Thoracic aorta (tissue), 2 donors: ENCODE results near the gene POLR2E. TPM values are rescaled to one million over a fixed set of nuclear protein-coding genes. Genes with fewer than 3 reads are reported as not detected.

ENCODE experiments used
- ATAC-seq: fragments of 150-250 bp; one replicate; pipeline ENCODE4 v1.8.0; 2017; ENCODE audit warnings: low read depth; ENCODE audit not compliant: insufficient number of reproducible peaks, low FRiP score
- DNase-seq: peaks from one replicate; pipeline ENCODE4 v3.0.0-alpha.2; 2020; ENCODE audit warnings: low spot score
- H3K27ac ChIP-seq, 2 donors: fragments of 200-600 bp; sonication (generic); 1 replicate in 1 of 2; 2 replicates in 1 of 2; pipeline ENCODE4 v1.5.1; 2016; ENCODE audit warnings: mild to moderate bottlenecking in 2 of 2, moderate library complexity in 2 of 2
- H3K27me3 ChIP-seq: fragments of 200-600 bp; sonication (generic); replicated peaks from 2 replicates; pipeline ENCODE4 v1.6.0; 2016; ENCODE audit warnings: mild to moderate bottlenecking; ENCODE audit not compliant: insufficient read depth
- H3K36me3 ChIP-seq: fragments of 200-600 bp; sonication (generic); one replicate; pipeline ENCODE4 v1.5.1; 2016
- H3K4me1 ChIP-seq, 2 donors: fragments of 200-600 bp; sonication (generic); 1 replicate in 1 of 2; 2 replicates in 1 of 2; pipeline versions ENCODE4 v1.5.1 to v1.6.0; 2016; ENCODE audit warnings: low read depth in 2 of 2, mild to moderate bottlenecking in 1 of 2; ENCODE audit not compliant: control insufficient read depth in 1 of 2
- H3K4me3 ChIP-seq: fragments of 200-600 bp; sonication (generic); 2 replicates; pipeline ENCODE4 v1.5.1; 2016; ENCODE audit warnings: mild to moderate bottlenecking
- H3K9me3 ChIP-seq: fragments of 200-600 bp; sonication (generic); 2 replicates; pipeline ENCODE4 v1.5.1; 2016
- CTCF ChIP-seq: fragments of 200-600 bp; sonication (generic); IDR thresholded peaks from one replicate; pipeline ENCODE4 v1.5.1; 2019; ENCODE audit warnings: antibody characterized with exemption
- total RNA-seq, 2 donors: library from RNA; depleted of rRNA; stranded (reverse); fragments of >200 nt; gene quantifications; one replicate each; pipeline versions ENCODE4 v1.1.0 to v1.2.3, GENCODE V29; 2016

The POLR2E gene
- total RNA-seq, 2 donors from 2014 or later = 129 to 149 TPM

DNA sequence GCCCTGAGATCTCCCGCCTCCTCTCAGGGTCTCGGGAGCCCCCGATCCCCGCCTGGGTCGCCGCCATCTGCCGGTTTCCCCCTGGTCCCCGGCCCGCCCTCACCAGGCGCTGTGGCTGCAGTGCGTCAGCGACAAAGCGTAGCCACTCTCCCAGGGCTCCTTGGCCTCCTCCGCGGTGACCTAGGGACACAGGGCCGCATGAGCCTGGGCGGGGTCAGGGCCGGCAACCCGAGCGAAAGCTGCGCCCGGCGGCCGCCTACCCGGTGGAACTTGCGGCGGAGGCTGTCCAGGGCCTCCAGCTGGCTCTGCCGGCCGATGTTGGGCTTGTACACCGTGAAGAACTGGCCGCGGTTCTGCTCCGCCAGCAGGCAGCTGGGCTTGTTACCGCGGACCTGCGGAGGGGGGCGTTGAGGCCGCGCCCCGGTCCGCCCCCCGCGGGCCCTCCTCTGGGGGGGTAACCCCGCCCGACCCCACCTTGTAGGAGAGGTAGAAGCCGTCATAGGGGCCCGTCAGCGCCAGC is 13.9 kb upstream of the POLR2E start:
- peaks cover 11 to 42% of the 10 kb centered on the region in 2 donors for H3K4me1 ChIP-seq
- H3K36me3 ChIP-seq = peaks cover 51% of the 10 kb centered on the region
- no peak overlapping the region for H3K4me3 ChIP-seq
- no peak for TF ChIP-seq CTCF
- ATAC-seq (no peak), DNase-seq (no peak)
- no peak overlapping the region for H3K27ac ChIP-seq
- H3K9me3 ChIP-seq = no peaks in the 10 kb centered on the region
- H3K27me3 ChIP-seq = no peaks in the 10 kb centered on the region

DNA sequence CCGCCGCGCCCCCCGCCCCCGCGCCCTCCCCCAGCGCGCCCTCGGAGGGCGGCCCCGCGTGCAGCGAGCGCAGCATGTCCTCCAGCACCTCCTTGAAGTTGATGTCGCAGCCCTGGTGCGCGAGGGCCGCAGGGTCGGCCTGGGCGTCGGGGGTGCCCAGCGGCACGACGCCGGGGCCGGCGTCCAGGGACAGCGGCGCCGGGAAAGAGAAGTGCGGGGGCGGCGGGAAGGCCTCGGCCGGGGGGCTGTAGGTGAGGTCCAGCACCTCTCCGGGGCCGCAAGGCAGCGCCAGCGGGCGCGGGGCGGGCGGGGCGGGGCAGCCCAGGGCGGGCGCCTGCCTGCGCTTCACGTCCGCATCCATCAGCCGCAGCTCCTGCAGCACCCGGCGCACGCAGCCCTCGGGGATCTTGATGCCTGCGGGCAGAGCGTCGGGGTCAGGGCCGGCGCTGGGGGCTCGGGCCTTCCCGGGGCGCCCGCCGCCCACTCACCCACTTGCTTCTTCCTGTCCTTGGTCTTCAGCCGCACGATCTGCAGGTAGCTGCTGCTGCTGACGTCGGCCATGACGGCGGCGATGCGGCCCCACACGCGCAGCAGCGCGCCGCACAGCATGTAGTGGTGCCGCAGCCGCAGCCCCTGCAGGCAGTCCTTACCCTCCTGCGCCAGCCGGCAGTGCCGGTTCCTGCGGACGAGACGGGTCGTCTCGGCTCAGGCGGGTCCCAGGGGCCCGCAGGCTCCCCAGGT is 13.3 kb upstream of the POLR2E start:
- no peak for DNase-seq
- H3K27me3 ChIP-seq = no peaks in the 10 kb centered on the region
- H3K9me3 ChIP-seq = no peaks in the 10 kb centered on the region
- H3K36me3 ChIP-seq = peaks cover 51% of the 10 kb centered on the region
- peaks cover 11 to 36% of the 10 kb centered on the region in 2 donors for H3K4me1 ChIP-seq
- no peak for ATAC-seq
- TF ChIP-seq CTCF = no peak
- no peak overlapping the region for H3K4me3 ChIP-seq
- H3K27ac ChIP-seq = no peak overlapping the region

GRCh38 chr19:1107661-1108261 is 12.6 kb upstream of the POLR2E start:
- peaks cover 50% of the 10 kb centered on the region for H3K36me3 ChIP-seq
- ATAC-seq (no peak), DNase-seq (no peak)
- no peaks in the 10 kb centered on the region for H3K27me3 ChIP-seq
- no peak for TF ChIP-seq CTCF
- no peak overlapping the region for H3K27ac ChIP-seq
- H3K9me3 ChIP-seq = no peaks in the 10 kb centered on the region
- no peak overlapping the region for H3K4me3 ChIP-seq
- H3K4me1 ChIP-seq = peaks cover 18 to 36% of the 10 kb centered on the region in 2 donors

- Histone ChIP-seq H3K27me3 (no peaks in the 10 kb centered on the region), H3K4me1 (peaks cover 25 to 39% of the 10 kb centered on the region in 2 donors), H3K4me3 (no peak overlapping the region), H3K27ac (no peak overlapping the region), H3K36me3 (peaks cover 43% of the 10 kb centered on the region), H3K9me3 (no peaks in the 10 kb centered on the region)
- ATAC-seq = no peak
- no peak for DNase-seq
- no peak for TF ChIP-seq CTCF
Observed at GRCh38 chr19:1106841-1107660, 11.9 kb upstream of the POLR2E start.
